ENCODE data around the gene SCG3.
A peak's percentile ranks its signal among the peaks of the same experiment; 100 is the strongest.
"Not testable (repeated sequence)": the region's sequence is repeated elsewhere in the genome, so short reads cannot be mapped to it uniquely, and the experiment has no call there.

SCG3 gene

DNA sequence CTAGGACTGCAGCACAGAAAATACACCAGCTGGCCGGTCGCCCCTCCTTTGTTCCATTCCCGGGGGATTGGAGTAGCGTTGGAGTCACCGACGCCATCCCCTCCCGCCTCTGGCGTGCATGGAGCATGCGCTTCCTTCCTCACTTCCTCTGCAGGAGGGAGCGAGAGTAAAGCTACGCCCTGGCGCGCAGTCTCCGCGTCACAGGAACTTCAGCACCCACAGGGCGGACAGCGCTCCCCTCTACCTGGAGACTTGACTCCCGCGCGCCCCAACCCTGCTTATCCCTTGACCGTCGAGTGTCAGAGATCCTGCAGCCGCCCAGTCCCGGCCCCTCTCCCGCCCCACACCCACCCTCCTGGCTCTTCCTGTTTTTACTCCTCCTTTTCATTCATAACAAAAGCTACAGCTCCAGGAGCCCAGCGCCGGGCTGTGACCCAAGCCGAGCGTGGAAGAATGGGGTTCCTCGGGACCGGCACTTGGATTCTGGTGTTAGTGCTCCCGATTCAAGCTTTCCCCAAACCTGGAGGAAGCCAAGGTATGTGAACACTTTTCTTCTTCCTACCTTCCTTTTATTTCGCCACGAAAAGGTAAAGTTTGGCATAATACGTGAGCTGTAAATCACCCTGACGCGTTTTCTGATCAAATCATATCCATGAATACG, at the start of gene SCG3:
Gene SCG3 (plus strand): TSS at position 201 of the 661 bp plus-strand sequence. CDS start 253 bp downstream, at position 454.
- no peak for ATAC-seq
- no peak within 1 kb of the TSS for H3K27ac Mint-ChIP-seq
- H3K4me1 Mint-ChIP-seq, result peaks cover 9% of the 10 kb centered on the region
- no peaks in the 10 kb centered on the region for H3K36me3 Mint-ChIP-seq
- peak within 1 kb of the TSS; percentile 26 for H3K4me3 Mint-ChIP-seq
- H3K27me3 Mint-ChIP-seq, result peaks cover 40% of the 10 kb centered on the region
- H3K9me3 Mint-ChIP-seq, result no peaks in the 10 kb centered on the region

DNA sequence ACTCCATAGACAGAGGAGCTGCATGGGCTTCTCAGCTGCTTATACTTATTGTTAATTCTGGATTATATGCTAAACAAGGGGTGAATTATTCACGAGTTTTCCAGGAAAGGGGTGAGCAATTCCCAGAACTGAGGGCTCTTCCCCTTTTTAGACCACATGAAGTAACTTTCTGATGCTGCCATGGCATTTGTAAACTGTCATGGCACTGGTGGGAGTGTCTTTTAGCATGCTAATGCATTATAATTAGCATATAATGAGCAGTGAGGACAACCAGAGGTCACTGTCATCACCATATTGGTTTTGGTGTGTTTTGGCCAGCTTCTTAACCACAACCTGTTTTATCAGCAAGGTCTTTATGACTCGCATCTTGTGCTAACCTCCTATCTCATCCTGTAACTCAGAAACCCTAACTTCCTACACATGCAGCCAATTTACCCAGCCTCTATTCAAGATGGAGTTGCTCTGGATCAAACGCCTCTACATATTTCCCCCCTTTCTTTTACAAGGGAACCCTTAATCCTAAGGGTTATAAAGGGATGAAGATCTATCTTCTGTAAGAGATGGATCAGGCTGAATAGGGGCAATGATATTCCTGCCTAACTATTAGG, 46.6 kb upstream of the SCG3 start:
- no peak overlapping the region for H3K27ac Mint-ChIP-seq
- peaks cover under 1% of the 10 kb centered on the region for H3K4me1 Mint-ChIP-seq
- no peaks in the 10 kb centered on the region for H3K36me3 Mint-ChIP-seq
- H3K27me3 Mint-ChIP-seq, result no peaks in the 10 kb centered on the region
- ATAC-seq, result no peak
- H3K4me3 Mint-ChIP-seq, result no peak overlapping the region
- no peaks in the 10 kb centered on the region for H3K9me3 Mint-ChIP-seq

DNA sequence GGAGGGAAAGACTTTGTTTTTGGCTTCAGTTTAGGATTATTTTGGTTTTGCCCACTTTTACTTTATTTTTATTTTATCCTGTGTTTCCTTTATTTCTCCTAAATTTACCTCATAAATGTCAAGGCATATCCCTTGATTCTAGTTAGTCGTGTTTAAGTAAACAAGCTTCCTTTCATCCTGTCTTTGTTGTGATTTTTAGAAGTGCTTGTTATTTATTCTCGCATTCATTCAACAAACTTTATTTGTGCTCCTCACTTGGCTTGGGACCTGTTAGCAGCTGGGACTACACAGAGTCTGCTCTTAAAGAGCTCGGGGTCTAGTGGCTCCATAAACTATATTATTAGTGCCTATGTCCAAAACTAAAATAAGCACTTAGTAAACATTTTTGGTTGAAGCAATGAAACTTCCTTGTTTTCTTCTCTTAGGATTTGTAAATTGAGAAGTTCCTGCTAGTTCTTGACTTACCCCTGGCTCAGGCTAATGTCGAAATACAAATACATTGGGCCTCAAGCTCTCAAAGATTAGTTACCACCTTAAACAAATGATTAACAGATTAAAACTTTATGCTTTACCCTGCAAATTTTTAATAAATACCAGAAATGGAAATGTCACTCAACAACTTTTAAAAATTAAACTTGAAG, 39.7 kb upstream of the SCG3 start:
- no peaks in the 10 kb centered on the region for H3K36me3 Mint-ChIP-seq
- no peak for ATAC-seq
- H3K27ac Mint-ChIP-seq, result no peak overlapping the region
- no peak overlapping the region for H3K4me3 Mint-ChIP-seq
- no peaks in the 10 kb centered on the region for H3K9me3 Mint-ChIP-seq
- H3K27me3 Mint-ChIP-seq, result no peaks in the 10 kb centered on the region
- no peaks in the 10 kb centered on the region for H3K4me1 Mint-ChIP-seq

DNA sequence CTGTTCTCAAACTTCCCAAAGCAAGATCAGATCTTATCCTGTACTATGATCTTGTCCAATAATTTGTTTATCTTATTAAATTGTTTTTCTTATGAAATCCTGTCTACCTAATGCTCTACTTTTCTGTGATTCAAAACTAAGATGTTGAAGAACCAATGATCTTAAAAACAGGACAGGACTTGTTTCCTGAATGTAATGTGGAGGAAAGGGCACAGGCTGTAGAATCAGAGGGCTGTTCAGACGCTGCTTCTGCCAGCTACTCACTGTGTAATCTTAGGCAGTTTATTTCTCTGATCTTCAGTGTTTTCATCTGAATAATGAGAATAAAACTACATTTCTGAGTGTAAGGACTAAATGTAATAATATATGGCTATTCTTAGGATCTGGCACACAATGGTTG, 38.6 kb upstream of the SCG3 start:
- no peak overlapping the region for H3K4me3 Mint-ChIP-seq
- H3K4me1 Mint-ChIP-seq, result no peaks in the 10 kb centered on the region
- H3K9me3 Mint-ChIP-seq, result no peaks in the 10 kb centered on the region
- H3K27me3 Mint-ChIP-seq, result no peaks in the 10 kb centered on the region
- ATAC-seq, result no peak
- H3K27ac Mint-ChIP-seq, result no peak overlapping the region
- no peaks in the 10 kb centered on the region for H3K36me3 Mint-ChIP-seq

DNA sequence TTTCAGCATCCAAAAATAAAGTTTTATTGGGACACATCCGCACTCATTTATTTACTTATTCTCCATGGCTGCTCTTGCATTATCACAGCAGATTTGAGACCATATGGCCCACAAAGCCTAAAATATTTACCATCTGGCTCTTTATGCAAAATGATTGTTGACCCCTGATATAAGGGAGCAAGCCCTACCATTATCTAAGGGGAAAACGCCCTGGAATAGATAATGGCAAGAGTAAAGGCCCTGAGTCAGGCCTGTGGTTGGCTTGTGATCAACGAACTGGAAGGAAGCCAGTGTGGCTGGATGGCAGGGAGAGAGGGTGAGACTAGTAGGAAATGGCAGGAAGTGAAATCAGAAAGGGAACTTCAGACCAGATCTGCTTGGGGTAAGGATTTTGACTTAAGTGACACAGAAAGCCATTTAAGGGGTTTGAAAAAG, 34.2 kb upstream of the SCG3 start:
- no peak overlapping the region for H3K4me3 Mint-ChIP-seq
- H3K4me1 Mint-ChIP-seq, result no peaks in the 10 kb centered on the region
- H3K36me3 Mint-ChIP-seq, result no peaks in the 10 kb centered on the region
- H3K27me3 Mint-ChIP-seq, result no peaks in the 10 kb centered on the region
- no peak for ATAC-seq
- no peak overlapping the region for H3K27ac Mint-ChIP-seq
- H3K9me3 Mint-ChIP-seq, result no peaks in the 10 kb centered on the region

DNA sequence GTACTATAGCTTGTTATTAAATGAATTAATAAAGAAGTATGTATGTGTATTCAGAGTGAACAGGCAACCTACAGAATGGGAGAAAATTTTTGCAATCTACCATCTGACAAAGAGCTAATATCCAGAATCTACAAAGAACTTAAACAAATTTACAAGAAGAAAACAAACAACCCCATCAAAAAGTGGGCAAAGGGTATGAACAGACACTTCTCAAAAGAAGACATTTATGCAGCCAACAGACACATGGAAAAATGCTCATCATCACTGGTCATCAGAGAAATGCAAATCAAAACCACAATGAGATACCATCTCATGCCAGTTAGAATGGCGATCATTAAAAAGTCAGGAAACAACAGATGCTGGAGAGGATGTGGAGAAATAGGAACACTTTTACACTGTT, 33.2 kb upstream of the SCG3 start:
- H3K4me3 Mint-ChIP-seq, result not testable (repeated sequence)

DNA sequence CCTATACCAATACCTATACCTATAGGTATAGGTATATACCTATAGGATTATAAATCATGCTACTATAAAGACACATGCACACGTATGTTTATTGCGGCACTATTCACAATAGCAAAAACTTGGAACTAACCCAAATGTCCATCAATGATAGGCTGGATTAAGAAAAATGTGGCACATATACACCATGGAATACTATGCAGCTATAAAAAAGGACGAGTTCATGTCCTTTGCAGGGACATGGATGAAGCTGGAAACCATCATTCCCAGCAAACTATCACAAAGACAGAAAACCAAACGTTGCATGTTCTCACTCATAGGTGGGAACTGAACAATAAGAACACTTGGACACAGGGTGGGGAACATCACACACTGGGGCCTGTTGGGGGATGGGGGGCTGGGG, 32.7 kb upstream of the SCG3 start:
- not testable (repeated sequence) for H3K36me3 Mint-ChIP-seq, H3K27ac Mint-ChIP-seq, H3K27me3 Mint-ChIP-seq, H3K4me1 Mint-ChIP-seq, H3K9me3 Mint-ChIP-seq, H3K4me3 Mint-ChIP-seq, ATAC-seq

More for the DNA sequence above, 33.2 kb upstream of the SCG3 start:
- not testable (repeated sequence) for ATAC-seq, H3K4me1 Mint-ChIP-seq, H3K27ac Mint-ChIP-seq, H3K9me3 Mint-ChIP-seq, H3K36me3 Mint-ChIP-seq, H3K27me3 Mint-ChIP-seq

DNA sequence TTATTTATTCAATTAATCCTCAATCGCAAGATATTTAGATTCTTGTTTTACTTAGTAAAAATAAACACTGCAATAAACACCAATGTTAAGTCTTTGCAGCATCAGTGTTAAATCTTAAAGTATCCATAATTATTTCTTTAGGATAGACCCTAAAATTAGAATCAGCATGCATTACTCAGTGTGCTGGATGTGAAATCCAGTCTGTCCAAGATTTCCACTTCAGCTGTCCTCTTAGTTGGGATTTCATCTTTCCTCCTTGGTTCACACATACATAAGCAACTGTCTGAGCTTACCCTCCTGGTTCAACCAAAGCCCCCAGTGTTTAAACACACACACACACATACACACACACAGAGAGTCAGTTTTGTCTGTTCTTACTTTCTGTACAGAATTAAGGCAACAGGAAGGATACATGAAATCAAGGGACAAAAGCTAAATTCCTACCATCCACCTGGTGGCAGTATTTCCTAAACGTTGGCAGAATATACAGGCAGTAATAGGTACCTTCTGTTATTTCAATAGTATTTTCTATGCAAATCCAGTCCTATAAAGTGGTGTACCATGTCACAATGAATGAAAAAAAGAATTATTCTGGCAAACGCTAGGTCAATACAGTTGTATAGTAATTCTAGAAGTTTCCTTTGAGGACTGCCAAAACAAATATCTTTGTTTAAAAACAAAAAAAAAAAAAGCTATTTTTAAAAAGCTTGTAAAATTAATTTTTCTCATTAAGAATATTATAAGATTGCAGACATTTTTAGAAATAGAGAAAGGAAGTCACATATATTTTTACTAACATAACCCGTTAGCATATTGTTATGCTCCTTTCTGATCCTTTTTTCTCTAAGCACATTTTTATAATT, 31.4 kb upstream of the SCG3 start:
- ATAC-seq, result peak; percentile 76
- Mint-ChIP-seq H3K27ac (no peak overlapping the region), H3K4me1 (no peaks in the 10 kb centered on the region), H3K9me3 (no peaks in the 10 kb centered on the region), H3K36me3 (no peaks in the 10 kb centered on the region), H3K27me3 (no peaks in the 10 kb centered on the region), H3K4me3 (no peak overlapping the region)

DNA sequence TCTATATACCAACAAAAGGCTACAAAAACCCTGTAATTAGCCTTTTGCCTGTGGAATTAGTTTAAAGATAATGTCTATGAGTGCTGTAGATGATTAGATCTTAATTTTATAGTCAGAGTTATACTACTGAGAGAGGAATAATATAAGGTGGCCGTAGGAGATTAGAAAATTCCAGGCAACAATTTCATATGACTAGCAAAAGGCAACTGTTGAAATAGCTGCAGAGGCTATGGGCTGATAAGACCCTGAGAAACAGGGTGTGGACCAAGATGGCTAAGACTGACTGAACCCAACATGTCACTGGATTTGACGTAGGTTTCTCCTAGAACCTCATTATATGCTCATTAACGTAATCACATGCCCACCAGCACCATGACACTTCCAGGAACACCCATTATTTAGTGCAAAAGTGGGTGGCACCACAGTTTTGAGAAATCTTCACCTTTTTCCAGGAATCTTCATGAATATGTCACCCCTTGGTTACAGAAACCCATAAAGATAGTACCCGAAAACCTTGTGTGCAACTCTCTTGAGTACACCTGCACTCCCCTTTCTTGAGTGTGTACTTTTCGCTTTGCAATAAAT, 29.1 kb upstream of the SCG3 start:
- Mint-ChIP-seq H3K9me3 (no peaks in the 10 kb centered on the region), H3K36me3 (no peaks in the 10 kb centered on the region), H3K27me3 (no peaks in the 10 kb centered on the region), H3K4me3 (no peak overlapping the region), H3K27ac (no peak overlapping the region), H3K4me1 (no peaks in the 10 kb centered on the region)
- no peak for ATAC-seq

DNA sequence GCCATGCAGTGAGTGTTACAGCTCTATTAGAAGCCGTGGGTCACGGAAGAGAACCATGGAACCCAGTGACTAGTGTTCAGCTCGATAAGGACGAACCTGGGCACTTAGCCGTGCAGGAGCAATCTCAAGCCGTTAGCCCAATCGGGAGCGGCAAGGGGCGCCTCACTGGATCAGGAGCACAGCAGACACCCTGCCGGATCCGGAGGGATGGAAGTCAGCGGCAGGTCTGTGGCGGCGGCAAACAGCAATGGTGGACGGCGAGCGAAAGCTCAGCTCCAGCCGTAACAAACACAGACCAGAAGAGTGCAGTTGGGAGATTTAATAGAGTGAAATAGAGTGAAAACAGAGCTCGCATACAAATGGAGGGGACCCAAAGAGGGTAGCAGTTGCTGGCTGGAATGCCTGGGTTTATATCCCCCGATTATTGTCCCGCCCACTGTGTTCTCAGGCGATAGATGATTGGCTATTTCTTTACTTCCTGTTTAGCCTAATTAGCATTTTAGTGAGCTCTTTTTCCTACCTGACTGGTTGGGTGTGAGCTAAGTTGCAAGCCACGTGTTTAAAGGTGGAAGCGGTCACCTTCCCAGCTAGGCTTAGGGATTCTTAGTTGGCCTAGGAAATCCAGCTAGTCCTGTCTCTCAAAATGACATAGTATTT, 25.8 kb upstream of the SCG3 start:
- H3K4me1 Mint-ChIP-seq, H3K9me3 Mint-ChIP-seq: not testable (repeated sequence)

DNA sequence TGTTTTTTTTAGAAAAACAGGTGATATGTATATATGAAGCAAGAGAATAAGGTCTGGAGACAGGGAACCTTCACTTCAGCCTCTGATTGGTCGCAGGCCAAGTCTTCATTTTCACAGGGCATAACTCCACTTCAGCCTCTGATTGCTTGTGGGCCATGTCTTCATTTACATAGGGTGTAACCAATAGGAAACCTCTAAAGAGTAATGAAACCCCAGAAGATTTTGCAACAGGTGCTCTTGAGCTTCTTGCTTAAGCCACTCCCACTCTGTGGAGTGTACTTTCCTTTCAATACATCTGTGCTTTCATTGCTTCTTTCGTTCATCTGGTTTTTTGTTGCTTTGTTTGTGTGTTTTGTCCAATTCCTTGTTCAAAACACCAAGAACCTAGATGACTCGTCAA, 22.6 kb upstream of the SCG3 start:
- Mint-ChIP-seq H3K4me1 (no peaks in the 10 kb centered on the region), H3K4me3 (no peak overlapping the region), H3K27ac (no peak overlapping the region), H3K36me3 (no peaks in the 10 kb centered on the region), H3K9me3 (no peaks in the 10 kb centered on the region), H3K27me3 (no peaks in the 10 kb centered on the region)
- ATAC-seq, result no peak

More for the DNA sequence above, 25.8 kb upstream of the SCG3 start:
- not testable (repeated sequence) for H3K27ac Mint-ChIP-seq, H3K4me3 Mint-ChIP-seq, H3K27me3 Mint-ChIP-seq, H3K36me3 Mint-ChIP-seq, ATAC-seq

DNA sequence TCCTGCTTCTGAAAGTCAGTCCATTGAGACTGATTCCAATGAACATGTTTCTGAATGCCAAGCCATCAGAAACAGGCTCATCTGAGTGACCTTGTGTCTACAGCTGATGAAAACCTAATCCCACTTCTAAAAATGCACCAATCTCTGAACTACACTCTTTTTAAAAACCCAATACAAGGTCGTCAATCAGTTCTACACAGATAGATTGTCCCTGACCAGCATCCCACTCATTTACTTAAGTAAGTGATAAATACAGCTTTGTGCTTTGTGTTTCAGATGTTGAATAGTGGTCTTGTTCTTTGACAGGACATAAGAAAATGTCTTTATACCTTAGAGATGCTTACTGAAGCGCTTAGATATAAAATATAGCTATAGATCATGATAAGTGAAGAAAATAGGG, 20.2 kb upstream of the SCG3 start:
- H3K27me3 Mint-ChIP-seq, result no peaks in the 10 kb centered on the region
- H3K27ac Mint-ChIP-seq, result no peak overlapping the region
- no peak overlapping the region for H3K4me3 Mint-ChIP-seq
- no peak for ATAC-seq
- H3K9me3 Mint-ChIP-seq, result no peaks in the 10 kb centered on the region
- no peaks in the 10 kb centered on the region for H3K4me1 Mint-ChIP-seq
- H3K36me3 Mint-ChIP-seq, result no peaks in the 10 kb centered on the region

DNA sequence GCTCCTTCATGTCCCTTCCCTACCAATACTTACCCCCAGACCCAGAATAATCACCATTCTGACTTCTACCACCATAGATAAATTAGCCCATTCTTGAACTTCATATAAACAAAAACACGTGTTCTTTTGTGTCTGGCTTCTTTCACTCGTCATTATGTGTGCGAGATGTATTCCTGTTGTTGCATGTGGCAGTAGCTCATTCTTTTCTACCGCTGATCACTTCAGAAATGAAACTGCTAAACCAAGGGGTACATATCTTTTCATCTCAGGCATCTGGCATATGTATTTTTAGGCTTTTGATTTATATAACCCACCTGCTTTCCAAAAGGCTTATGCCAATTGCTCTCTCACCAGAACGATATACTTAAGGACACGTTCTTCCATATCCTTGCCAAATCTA, 13.8 kb upstream of the SCG3 start:
- Mint-ChIP-seq H3K4me1 (peaks cover 6% of the 10 kb centered on the region), H3K4me3 (no peak overlapping the region), H3K9me3 (no peaks in the 10 kb centered on the region), H3K36me3 (no peaks in the 10 kb centered on the region), H3K27me3 (no peaks in the 10 kb centered on the region), H3K27ac (no peak overlapping the region)
- ATAC-seq, result no peak

DNA sequence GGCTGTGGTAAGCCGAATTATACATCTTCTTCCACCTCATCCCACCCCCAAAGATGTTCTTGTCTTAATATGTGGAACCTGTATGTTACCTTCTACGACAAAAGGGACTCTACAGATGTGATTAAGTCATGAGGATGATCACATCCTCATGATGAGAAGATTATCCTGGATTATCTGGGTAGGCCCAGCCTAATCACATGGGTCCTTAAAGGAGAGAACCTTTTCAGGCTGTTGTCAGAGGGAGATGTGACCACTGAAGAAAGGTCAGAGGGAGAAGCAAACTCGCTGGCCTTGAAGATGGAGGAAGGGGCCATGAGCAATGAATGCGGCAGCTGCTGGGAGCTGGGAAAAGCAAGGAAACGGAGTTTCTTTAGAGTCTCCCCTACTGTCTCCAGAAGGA, 12.9 kb upstream of the SCG3 start:
- Mint-ChIP-seq H3K4me3 (no peak overlapping the region), H3K9me3 (no peaks in the 10 kb centered on the region), H3K27ac (no peak overlapping the region), H3K36me3 (no peaks in the 10 kb centered on the region), H3K4me1 (peaks cover 6% of the 10 kb centered on the region), H3K27me3 (no peaks in the 10 kb centered on the region)
- no peak for ATAC-seq

DNA sequence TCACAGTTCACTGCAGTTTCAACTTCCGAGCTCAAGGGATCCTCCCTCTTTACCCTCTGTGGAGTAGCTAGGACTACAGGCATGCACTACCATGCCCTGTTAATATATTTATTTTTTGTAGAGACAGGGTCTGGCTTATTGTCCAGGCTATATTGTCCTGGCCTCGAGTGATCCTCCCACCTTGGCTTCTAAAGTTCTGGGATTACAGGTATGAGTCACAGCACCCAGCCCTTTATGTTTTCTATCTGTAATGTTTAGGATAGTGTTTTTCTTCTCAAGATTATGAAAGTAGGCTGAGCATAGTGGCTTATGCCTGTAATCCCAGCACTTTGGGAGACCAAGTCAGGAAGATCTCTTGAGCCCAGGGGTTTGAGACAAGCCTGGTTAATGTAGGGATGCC, 11.9 kb upstream of the SCG3 start:
- Mint-ChIP-seq H3K27me3 (no peaks in the 10 kb centered on the region), H3K4me3 (no peak overlapping the region)
- ATAC-seq, result no peak

More for the DNA sequence above, 11.9 kb upstream of the SCG3 start:
- Mint-ChIP-seq H3K4me1 (peaks cover 6% of the 10 kb centered on the region), H3K27ac (no peak overlapping the region), H3K36me3 (no peaks in the 10 kb centered on the region), H3K9me3 (no peaks in the 10 kb centered on the region)
